ENCODE measurements around the gene BOD1.
A peak's percentile ranks its signal among the peaks of the same experiment; 100 is the strongest.

Gene BOD1

DNA sequence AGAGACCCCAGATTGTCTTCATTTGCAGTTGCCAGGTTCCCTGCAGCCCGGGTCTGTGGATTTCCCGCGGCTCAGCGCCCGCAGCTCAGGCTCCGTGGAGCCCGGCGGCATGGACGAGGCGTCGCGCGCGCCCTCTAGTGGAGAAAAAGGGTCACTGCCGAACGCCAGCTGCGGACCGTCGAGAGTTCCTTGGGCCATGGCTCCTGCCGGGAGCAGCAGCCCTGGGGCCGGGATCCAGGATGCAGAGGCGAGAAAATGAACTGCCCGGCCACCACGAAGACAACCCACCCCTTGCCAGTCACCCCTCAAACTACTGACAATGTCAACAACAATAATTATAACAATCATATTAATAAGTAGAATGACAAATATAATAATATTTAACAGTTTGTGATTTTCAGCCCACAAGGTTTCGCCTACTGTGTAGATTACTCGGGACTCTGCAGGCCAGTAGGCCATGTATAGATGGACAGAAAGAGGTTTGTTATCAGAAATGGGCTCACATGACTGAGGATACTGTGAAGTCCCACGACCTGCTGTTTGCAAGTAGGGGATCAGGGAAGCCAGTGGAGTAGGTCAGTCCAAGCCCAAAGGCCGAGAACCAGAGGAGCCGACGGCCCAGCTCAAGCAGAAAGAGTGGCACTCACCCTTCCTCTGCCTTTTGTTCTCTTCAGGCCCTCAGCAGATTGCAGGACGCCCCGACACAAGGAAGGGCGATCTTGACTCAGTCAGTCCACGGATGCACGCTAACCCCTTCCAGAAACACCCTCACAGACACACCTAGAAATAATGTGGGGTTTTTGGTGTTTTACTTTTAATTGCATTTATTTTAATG lies 43.1 kb downstream of the BOD1 start:
- DNase-seq = peak; percentile 75

DNA sequence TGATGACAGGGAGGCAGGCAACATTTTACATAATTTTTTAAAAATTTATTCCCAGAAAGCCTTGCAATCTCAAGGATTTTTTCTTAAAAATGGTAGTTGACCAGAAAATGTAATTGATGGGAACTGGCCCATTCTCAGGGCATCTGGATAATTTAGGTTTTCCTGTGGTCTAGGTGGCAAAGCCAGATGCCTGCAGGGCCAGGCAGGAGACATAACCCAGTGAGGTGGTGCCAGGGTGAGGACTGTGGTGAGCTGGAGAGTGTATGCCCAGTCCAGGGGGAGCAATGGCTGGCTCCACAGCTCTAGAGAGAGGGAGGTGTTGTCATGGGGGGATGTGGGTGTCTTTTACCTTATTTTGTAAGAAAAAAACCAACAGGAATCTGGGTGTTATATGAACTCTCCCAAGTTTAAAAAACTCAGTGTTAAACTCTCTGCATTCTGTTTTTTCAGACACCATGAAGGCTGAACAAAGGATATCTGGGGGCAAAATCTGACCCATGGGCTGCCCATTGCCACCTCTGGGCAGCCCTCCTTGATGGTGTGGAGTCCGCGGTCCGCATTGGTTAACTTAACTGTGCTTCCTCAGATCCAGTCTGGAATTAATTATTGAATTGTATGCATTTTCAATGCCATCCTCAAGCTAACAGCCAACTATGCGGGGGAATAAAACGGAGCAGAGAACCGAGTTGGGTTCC lies 43.9 kb downstream of the BOD1 start:
- peak; percentile 15 for DNase-seq

DNA sequence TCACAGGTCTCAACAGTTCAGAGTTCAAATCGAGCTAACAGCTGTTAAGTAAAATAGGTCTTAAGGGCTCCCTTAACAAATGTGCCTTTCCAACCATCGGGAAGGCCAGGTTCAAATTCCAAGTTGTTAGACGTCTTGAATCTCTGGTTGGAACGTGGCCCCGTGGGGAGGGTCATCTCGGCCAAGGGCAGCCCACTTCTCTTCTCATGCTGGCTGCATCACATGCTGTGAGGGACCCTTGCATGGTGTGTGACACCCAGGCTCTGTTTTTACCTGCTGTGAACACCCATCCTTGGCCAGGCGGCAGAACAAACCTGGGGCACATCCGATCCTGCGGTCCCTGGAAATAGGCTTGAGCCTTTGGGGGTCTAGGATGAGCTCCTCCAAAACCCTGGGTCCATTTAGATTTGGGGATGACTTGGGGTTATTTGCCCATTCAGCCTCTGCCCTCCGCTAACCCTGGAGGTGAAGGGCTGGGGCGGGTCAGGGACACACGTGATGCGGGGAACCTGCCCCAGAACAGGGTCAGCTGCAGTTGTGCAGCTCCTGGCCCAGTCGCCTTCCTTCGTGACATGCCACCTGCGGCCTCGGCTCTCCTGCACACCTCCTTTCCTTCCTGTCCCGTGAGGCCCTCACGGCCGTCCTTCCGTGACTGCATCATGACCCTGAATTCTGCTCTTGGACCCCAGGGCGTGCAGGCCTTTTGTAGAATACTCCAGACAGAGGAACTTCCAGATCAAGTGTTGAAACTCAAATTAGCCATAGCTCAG lies 45.9 kb downstream of the BOD1 start:
- DNase-seq = no peak

DNA sequence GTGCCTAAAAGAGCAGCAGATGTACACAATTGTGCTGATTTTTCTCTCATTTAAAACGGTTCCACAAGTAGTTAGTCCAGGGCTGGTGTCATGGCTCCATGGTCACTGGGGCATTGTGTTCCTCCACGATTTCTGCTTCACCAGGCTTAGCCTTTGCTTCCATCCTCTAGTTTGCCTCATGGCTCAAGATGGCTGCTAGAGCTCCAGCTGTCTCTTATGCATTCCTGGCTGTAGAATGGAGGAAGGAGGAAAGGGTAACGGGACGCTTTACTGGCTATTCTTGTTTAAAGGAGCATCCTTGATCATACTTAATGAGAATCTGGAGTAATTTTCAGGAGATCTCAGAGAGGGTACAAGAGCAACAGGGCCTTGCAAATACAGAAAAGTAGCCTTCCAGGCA lies 47.7 kb downstream of the BOD1 start:
- DNase-seq = no peak

DNA sequence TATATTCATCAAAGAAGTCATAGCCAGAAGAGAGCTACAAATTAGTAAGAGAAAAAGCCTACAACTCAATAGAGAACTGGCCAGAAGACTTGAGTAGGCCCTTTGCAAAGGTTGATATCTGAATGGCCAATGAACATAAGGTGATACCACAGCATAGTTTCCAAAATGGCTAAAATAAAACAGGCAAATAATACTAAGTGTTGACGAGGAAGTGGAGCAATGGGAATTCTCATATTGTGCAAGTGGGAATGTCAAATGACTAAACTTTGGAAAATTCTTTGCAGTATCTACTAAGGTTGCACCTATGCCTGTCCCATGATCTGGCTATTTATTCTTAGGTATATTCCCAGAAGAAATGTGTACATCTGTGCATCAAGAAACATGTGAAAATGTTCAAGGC lies 48.3 kb downstream of the BOD1 start:
- no peak for DNase-seq

DNA sequence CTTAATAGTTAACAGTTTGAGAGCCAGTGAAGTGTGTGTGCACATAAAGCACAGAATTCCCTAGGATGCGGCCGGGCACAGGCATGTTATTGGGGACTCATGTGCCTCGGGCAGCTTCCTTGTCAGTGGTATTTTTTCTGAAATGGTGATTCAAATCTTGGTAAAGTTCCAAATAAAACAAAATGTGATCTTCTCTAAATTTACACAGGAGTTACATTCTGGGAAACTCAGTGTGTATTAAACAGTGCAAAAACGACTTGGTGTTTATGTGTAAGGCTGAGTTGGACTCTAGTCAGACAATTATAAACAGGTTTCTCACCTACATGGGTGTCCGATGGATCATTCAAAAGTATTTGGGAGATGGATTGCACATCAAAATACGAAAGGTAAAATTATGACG lies 48.9 kb downstream of the BOD1 start:
- peak; percentile 78 for DNase-seq

DNA sequence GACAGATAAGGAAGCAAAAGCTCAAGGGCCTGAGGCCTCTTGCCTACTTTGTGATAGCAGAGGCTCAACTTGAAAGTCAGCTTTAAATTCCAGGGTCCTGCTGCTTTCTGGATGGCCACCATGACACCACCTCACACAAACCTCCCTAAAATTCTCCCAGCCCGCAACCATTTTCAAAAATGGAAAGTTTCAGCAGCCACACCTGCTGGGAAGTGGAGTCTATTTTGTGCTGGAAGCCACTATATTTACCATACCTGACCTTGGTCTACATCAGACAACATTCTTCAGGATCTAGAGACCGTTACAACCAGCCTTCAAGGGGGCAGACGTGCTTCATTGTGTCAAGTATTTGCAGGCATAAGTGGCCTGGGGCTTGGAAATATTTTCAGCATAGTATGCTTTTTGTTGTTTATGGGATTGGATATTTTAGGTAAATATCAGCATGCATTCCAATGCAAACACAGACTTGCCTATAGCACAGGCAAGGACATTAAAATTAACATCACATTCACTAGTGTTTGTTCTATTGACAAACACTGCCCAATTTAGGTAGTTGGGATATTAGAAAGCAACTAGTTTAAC lies 50.9 kb downstream of the BOD1 start:
- no peak for DNase-seq

DNA sequence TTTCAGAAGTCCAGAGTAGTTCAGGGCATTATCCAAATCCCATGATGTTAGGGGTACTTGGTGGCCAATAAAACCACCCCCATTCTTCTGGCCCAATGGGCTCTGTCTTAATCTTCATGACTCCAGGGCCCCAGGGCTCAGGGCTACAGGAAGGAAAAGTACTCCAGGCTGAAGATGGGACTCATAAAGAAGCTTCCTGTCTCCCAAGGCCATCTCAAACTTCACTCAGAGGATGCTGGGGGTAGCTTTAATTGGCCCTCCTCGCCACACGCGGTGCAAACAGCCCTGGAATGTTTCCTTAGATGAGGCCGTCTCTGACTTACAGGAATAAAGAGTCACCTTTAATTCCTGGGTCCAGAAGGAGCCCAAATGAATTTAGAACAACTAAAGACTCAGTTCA lies 52.3 kb downstream of the BOD1 start:
- DNase-seq = no peak

DNA sequence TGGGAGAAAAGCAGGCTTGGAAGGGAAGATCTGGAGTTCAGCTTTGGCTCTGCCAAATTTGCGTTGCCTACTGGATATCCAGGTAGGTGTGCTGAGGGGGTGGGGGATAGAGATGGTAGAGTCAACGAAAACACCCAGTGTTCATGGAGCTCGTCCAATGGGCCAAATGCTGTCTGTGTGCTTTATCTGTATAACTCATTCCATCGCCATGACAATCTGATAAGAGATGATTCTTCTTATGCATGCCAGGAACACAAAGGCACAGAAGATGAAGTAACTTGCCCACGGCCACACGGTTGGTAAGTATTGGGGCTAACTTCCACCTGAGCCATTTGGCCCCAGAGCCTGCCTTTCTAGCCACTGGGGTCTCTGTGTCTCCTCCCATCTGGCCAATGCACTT lies 53.2 kb downstream of the BOD1 start:
- no peak for DNase-seq

DNA sequence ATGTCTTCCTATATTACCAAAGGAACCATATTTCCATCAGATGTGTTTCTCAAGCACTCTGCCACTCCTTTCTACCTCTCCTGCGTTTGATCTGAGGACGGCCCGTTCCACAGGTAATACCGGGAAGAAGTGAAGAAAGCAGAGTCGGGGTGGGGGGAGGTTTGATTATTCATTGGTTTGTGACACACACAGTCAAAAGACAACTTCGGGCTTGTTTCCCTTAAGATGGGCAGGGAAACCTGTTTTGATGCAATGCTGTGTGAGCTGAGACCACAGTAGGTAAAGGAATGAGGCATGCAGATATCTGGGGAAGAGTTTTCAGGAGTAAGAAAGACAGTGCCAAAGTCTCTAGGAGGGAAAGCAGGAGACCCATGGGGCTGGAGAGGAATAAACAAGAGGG lies 54.0 kb downstream of the BOD1 start:
- no peak for DNase-seq

Measured in EL (cell line).